Ishikawa (cell line): ENCODE data around the gene CPNE9.

Experiments
- CREB1 ChIP-seq: IDR thresholded peaks from 2 replicates; pipeline ENCODE4 v1.6.1; 2012; ENCODE audit warnings: low read depth
- REST ChIP-seq: IDR thresholded peaks from 2 replicates; pipeline ENCODE4 v1.6.1; 2012; ENCODE audit warnings: low read depth, mild to moderate bottlenecking
- USF1 ChIP-seq: IDR thresholded peaks from 2 replicates; pipeline ENCODE4 v1.6.1; 2012
- YY1 ChIP-seq: IDR thresholded peaks from 2 replicates; pipeline ENCODE4 v1.6.1; 2012; ENCODE audit warnings: low read depth
- ZBTB7A ChIP-seq: IDR thresholded peaks from 2 replicates; pipeline ENCODE4 v1.6.1; 2012; ENCODE audit warnings: low read depth

GRCh38 chr3:9727743-9728142 is 24.1 kb downstream of the CPNE9 start:
- TF ChIP-seq REST (no peak), USF1 (no peak), YY1 (no peak), CREB1 (no peak), ZBTB7A (no peak)
